Measurements from ENCODE around the gene RIT2.
"Not testable (repeated sequence)": the region's sequence is repeated elsewhere in the genome, so short reads cannot be mapped to it uniquely, and the experiment has no call there.

Gene RIT2

DNA sequence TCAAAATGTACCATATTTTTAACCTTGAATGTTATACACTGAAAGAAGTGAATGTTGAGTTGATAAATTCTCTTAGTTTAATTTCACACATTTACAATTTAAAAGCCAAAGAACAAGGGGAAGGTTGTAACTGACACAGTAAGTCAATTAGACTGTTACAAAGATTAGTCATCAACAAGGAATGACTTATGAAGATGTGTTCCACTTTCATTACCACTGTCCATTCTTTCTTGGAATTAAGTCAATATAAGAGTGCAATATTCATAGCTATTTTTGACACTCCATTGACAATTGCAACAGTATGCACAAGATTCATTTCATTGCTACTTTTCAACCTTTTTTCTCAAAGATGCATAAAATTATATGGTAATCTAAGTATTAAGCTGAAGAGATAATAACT lies 291.3 kb downstream of the RIT2 start:
- DNase-seq = no peak

DNA sequence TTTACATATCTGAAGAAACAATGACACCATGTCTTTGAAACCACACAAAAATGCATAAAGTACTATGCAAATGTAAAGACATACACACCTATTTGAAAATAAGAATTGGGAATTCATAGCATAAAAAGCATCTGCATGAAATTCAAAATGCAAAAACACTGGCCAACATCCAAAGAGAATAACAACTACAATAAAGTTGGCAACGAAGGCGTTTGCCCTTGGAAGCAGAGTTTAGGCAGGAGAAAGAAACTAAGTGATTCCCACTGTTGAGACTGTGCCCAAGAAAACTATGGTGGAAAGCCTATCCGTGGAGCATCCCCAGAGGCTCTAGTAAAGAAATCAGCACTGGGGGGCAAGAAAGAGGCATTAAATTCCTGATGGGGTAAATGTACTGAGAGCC lies 292.8 kb downstream of the RIT2 start:
- no peak for DNase-seq

DNA sequence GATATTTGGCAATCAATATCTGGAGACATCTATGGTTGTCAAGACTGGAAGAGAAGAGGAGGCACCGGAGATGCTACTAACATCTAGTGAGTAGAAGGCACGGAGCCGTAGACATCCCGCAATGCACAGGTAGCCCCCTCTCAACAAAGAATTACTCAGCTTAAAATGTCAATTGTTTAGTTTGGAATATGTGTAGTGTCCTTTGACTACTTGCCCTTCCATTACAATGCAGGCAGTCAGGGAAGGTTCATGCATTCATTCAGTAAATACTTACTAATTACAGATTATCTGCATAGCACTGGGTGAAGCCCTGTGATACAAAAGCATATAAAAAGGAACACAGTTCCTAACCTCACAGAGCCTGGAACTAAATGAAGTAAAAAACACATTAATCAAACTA lies 294.0 kb downstream of the RIT2 start:
- no peak for DNase-seq

DNA sequence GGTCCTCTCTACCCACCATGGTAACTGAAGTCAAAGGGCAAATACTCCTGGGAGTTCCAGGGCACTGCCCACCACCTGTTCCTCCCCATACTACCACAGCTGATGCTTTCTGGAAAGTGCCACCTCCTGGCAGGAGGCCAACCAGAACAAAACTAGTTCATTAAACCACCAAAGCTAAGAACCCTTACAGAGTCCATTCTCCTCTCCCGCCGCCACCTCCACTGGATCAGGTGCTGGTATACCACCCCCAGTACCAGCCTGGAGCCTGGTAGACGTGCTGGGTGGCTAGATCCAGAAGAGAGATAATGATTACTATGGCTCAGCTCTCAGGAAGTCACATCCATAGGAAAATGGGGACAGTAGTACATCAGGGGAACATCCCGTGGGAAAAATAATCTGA lies 300.9 kb downstream of the RIT2 start:
- DNase-seq = no peak

DNA sequence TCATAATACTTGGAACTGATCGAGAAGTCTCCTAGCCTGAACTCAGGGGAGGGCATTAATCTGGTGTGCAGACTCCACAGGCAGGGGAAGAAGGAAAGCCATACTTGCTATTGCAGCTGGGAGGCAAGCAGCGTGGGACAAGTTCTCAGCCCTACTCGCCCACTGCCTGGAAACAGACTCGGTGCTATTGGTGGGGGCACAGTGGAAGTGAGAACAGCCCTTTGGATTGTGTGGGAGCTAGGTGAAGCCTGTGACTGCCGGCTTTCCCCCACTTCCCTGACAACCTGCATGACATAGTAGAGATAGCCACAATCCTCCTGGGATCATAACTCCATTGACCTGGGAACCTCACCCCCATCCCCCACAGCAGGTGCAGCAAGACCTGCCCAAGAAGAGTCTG lies 301.3 kb downstream of the RIT2 start:
- no peak for DNase-seq

DNA sequence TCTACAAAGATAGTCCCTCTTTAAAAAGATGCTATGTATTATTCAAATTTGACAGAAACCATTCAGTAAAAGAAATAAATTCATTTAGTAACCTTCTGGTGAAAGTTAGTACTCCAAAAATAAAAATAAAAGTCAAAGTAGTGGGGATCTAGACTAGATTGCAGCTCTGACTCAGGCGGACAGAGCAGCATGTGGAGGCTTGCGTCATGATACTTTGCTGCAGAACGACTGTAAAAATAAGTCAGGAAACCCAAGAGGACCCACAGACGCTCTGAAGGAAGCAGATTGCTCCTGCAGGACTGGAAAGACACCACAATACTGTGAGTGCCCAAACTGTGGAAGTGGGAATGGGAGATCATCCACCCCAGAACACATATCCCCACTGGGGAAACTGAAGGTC lies 301.9 kb downstream of the RIT2 start:
- DNase-seq = no peak

DNA sequence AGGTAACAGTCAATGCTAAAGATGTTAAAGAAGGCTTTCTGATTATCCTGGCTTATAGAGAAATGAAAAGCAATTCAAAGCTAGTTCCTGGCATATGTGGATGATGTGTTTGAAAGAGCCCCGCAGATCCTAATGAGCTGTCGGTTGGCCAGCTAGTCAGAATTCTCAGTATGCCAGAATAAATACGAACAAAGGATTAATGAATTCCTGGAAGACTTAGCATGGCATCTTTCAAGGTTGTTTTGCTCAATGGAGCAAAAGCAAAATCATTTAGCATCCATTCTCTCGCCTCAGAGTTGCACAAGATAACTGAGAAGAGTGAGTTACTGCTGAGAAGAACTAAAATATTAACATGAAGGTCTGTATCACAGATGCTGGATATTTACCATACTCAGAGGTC lies 307.6 kb downstream of the RIT2 start:
- no peak for DNase-seq

DNA sequence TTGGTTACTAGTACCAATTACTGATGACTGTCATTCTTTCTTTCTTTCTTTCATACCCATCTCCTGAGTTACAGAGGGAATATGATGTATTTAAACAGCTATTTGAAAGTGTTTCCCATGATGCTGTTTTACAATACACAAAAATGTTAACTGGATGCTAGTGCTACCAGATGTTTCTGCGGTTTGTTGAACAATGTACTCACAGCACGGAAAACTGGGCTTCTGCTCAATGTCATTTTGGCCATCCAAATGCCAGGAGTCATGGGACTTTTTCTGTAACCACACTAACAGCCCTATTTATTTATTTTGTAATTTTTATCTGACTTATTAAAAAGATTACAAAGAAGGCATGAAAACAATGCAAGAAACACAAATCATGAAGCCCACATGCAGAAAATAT lies 313.8 kb downstream of the RIT2 start:
- DNase-seq = no peak

DNA sequence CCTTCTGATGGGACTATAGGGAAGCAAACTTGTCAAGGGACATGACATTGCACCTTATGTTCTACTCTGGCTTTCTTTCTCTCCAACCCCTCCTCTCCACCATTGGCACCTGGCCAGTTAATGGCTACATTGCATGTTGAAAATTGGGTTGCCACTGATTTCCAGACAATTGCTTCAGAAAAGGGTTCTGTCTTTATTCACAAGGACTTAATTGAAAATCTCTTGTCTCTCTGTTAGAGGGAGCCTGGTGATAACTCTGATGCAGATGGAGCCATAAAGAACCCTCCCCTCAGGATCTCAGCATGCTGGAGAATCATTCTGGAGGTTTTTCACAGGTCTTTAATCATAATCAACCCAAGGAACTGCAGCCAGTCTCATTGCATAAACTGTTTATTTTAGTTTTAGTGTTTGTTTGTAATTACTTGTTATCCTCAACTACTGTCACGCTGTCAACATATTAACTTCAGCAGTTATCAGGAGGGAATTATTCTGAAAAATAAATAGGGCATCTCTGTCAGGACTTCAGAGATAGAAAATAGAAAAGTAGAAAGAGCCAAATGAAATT lies 316.8 kb downstream of the RIT2 start:
- DNase-seq = no peak

DNA sequence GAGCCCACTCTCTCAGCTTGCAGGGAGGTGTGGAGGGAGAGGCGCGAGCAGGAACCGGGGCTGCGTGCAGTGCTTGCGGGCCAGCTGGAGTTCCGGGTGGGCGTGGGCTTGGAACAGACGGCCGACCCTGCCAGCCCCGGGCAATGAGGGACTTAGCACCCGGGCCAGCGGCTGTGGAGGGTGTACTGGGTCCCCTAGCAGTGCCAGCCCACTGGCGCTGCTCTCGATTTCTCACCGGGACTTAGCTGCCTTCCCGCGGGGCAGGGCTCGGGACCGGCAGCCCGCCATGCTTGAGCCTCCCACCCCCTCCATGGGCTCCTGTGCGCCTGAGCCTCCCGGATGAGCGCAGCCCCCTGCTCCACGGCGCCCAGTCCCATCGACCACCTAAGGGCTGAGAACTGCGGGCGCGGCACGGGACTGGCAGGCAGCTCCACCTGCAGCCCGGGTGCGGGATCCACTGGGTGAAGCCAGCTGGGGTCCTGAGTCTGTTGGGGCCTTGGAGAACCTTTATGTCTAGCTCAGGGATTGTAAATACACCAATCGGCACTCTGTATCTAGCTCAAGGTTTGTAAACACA lies 320.2 kb downstream of the RIT2 start:
- not testable (repeated sequence) for DNase-seq

DNA sequence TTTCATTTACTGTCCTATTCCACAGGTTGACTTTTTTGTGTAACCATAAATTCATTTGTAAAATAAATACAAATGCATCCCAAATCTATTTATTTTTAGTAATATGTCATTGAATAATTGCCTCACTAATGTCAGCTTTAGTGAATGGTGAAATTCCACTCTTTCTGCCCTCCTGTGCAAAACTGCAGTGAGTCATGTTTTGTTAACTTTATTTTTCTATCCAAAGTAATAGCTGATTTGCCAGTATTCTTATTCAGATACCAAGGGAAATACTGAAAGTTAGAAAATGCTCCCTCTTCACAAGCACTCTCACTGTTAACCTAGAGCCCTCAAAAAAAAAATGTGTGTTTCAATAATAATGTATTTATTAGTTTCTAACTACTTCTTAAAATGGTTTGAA lies 322.8 kb downstream of the RIT2 start:
- DNase-seq = no peak

DNA sequence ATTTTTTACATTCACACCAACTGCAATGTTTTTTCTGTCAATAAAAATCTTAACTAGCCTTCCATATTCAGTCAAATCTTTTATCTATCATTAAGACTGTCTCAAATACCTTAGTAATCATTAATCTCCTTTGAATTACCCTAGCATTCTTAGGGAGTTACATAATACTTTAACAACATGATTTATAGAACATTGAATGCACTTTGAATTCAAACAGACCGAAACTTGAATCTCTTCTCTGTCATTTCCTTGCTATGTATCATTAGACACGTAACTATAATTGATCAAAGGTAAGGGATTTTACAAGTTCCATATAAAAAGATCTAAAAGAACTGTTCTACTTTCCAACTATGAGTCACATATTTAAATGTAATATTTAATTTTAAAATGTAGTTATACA lies 330.9 kb downstream of the RIT2 start:
- DNase-seq = no peak

DNA sequence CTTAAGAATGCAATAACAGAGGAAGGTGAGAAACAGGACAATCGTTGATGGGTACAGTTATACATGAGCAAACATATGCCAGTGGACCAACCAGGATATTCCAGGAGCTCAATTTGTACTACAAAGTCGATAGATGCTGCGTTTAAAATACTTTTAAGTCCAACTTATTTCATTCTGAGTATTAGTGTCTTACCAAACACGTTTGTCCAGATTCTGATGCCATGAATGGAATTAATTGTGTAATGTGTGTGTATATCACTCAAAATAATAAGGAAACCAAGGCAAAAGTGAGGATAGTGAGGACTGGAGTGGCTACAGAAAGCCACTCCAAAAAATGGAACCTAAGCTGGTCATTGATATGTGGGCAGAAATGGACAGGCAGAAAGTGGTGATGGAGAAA lies 332.6 kb downstream of the RIT2 start:
- no peak for DNase-seq

DNA sequence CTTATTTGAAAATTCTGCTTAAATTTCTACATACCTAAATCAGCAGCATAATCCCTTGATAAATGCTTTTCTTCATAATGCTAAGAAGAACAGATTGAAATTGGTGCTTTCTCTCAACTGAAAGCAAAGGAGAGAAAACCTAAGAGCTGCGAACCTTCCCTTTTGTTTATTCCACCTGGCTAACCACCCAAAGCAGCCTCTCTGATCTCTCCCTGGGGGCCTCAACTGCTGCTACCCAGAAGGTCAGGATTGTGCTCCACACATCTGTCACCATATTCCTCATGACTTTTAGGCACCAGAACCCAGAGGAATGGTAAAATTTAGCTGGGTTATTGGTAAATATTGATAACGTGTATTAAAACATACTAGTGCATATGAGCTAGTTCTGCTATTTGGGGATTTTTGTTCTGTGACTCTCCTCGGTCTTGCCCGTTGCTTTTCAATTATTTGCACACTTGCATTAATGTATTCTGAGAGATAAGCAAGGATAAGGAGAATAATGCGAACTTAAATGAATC lies 334.1 kb downstream of the RIT2 start:
- no peak for DNase-seq

DNA sequence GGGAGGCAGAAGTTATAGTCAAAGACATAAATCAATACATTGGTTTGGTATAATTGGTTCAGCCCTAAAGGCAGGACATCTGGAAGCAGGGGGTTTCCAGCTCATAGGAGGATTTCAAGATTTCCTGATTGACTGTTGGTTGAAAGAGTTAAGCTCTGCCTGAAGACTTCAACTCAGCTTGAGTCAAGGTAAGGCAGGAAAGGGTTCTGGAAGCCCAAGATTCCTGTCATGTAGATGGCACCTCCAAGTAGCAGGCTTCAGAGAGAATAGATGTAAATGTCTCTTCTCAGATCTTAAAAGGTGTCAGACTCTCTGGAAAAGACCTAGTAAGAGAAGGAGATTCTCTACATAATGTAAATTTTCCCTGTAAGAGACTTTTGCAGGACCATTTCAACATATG lies 335.3 kb downstream of the RIT2 start:
- DNase-seq = no peak

DNA sequence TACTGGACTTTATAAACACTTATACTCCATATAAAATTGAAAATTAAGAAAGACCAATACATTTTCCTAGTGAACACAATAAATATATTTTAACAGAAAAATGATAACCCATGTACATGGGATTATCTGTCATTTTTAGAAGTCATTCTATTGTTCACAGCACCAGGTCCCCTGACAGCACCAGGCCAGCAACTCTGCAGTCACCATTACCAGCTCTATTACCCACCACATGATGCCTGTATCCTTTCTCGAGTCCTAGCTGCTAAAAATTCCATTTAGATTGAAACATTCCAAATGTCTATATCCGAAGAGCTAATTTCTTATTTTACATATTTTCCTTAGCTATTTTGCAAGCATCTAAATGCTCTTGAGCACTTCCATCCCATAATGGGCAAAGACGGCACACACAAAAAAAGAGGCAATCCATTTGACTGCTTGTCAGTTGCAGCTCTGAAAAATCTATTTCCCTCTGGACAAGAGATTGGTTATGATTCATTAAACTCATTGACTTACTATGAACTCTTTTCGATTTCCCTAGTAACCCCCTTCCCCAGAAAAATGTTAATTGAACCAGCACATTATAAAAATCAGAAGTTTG lies 336.9 kb downstream of the RIT2 start:
- DNase-seq = no peak

DNA sequence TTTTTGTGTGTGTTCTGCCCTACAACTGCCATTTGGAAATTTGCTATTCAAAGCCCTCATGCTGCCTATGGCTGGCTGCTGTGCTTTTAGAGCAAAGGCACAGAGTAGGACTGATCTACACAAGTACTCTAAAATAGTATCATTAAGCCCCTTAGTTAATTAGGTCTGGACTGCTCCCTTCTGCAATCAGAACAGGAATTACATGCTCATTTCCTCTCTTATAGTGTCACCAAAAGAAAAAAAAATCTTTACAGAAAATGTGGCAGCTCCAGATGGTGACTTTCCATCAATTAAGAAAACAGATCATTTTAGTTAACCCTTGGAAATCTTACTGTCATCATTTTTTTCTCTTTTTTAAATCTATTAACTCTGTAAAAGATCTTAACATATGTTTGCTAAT lies 337.5 kb downstream of the RIT2 start:
- DNase-seq = no peak

DNA sequence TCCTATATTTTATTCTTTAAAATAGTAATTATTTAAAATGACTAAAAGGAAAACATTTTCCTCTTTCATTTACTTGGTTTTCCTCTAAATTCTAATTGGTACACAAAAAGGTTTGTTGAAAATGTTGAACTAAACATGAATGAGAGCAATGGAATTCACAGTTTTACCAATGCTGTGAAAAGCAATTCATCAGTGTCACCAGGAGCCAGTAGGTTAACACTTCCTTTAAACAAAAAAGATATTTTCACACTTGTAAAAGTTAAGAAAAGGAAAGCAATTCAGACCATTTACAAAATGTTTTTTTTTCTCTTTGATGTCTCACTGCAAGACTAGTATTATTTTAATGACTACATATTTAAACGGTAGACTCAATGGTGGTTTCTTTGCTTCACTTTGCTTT lies 341.6 kb downstream of the RIT2 start:
- DNase-seq = no peak

DNA sequence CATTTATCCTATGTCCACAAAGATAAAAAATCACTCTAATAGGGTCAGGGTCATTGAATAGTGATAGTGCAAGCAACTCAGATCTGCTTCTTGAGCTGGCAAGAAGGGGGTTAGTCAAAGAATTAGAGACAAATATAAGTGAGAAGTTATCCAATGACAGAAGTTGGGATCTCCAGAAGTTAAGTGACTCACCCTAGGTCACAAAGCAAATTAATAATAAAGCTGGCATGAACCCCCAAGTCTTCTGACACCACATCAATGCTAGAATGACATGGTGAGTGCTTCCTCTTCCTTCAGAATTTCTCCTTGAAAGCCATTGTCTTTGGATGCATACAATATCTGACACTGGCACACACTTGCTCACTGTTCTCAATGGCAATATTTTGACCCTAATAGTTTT lies 343.5 kb downstream of the RIT2 start:
- no peak for DNase-seq

DNA sequence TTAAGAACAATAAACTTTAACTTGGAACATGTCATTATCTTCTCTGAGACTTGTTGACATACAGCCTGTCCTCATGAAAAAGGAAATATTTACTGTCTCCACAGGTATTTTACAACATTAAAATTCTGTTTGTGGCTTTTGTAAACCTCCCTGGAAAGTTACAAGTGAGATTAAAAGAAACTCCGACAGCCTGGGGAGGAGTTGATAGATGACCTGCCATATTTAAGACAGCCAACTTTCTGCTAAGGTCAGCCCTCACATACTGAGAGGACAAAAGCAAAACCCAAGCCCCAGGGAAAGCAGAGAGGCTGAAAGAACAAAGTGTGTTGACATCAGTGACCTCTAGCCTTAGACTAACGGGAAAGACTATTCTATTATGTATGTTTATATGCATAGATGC lies 350.2 kb downstream of the RIT2 start:
- DNase-seq = no peak

DNA sequence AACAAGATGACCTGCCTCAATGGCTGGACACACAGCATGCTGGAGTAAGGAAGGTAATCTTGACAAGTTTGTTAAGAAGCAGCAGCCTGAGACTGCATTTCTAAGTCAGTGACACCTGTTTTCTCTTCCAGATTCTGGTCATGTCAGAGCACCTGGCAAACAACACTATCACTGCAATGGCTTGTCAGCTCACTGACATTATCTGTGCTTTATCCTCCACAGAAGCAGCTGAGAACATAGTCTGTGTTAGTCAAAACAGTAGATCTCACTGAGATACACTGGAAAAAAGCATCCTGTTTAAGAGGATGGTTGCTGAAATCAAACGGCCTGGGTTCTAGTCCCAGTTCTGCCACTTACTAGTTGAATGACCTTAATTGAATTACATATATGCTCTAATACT lies 355.2 kb downstream of the RIT2 start:
- no peak for DNase-seq

DNA sequence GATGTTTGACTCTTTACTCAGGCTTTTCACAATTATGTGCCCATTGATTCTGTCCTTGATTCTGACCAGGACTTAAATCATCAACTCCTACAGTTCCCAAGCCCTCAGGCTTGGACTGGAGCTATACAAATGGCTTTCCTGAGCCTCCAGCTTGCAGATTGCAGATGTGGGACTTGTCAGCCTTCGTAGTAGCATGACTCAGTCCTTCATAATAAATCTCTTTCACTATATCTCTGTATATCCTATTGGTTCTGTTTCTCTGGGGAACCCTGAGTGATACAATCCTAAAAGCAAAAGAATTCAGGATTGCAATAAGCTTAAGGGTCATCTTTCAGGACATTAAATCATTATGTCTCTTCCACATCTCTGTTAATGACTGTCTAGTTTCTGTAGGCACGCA lies 356.6 kb downstream of the RIT2 start:
- DNase-seq = no peak

DNA sequence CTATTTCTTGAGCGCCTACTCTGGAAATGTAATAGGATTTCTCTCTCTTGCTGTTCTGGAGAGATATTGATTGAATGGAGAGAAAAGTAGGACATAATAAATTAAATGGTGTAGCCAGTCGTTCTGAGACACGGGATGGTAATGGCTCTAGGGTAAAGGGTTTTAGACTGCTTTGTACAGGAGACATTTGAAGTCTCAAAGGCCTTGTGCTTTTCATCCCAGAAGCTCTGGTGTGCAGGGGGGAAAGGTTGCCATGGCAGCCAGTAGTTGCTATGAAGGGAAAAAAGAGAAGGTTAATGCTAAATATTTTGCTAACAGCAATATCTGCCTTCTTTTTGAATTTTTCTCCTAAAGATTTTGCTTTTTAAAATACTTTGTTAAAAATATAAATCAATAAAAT lies 359.3 kb downstream of the RIT2 start:
- DNase-seq = no peak

DNA sequence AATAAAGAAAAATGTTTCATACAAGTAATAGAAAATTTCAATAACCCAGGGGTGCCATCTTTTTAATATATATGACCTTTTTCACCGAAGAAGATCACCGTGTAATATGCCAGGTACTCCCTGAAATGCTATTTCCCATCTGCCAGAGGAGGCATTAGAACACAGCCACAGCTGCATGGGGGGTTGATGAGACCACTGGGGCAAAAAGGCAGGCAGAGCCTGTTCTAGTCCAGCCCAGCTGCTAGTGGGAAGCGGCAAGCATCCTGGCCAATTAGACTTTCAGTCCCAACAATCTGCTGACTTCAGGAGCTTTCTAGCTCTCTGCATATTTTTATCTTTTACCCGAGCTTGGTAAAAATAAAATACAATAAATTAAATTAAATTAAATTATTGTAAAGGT lies 362.6 kb downstream of the RIT2 start:
- no peak for DNase-seq

DNA sequence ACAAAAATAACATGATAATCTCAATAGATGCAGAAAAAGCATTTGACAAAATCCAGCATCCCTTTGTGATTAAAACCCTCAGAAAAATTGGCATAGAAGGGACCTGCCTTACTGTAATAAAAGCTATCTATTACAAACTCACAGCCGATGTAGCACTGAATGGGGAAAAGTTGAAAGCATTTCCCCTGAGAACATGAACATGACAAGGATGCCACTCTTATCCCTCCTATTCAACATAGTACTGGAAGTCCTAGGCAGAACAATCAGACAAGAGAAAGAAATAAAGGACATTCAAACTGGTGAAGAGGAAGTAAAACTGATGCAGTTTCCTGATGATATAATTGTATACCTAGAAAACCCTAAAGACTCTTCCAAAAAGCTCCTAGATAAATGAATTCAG lies 368.7 kb downstream of the RIT2 start:
- DNase-seq = no peak

All from suppressor macrophage treated with lipopolysaccharide for 1 hour (primary cell).